H1 (cell line): ENCODE data around the gene MASTL. TPM values are rescaled to one million over a fixed set of nuclear protein-coding genes. Genes with fewer than 3 reads are reported as not detected.

Experiments
- ATF2 ChIP-seq: IDR thresholded peaks from 2 replicates; pipeline ENCODE4 v1.6.1; 2012; ENCODE audit warnings: low read length, inconsistent platforms
- BRCA1 ChIP-seq: IDR thresholded peaks from 2 replicates; pipeline ENCODE4 v1.6.1; 2012; ENCODE audit warnings: low read depth, low read length, improper control_type of control experiment
- CBX5 ChIP-seq: fragments of 300-800, 300-1000 bp; sonication (generic); IDR thresholded peaks from 2 replicates; pipeline ENCODE4 v1.7.1; 2016; ENCODE audit warnings: antibody characterized with exemption, low read length, low read depth
- CBX8 ChIP-seq: fragments of 300-800, 300-1000 bp; sonication (generic); IDR thresholded peaks from 2 replicates; pipeline ENCODE4 v1.7.1; 2016; ENCODE audit warnings: low read depth, low read length, borderline replicate concordance
- CTCF ChIP-seq, 3 experiments: IDR thresholded peaks; 1 replicate in 2 of 3; 2 replicates in 1 of 3; pipeline versions ENCODE4 v1.5.1 to v1.6.1; 2011; ENCODE audit warnings: low read length in 3 of 3, mild to moderate bottlenecking in 3 of 3, inconsistent platforms in 2 of 3, low read depth in 1 of 3, moderate library complexity in 1 of 3; ENCODE audit not compliant: insufficient read depth in 1 of 3; ENCODE audit errors: control extremely low read depth in 1 of 3
- EP300 ChIP-seq, 2 experiments: IDR thresholded peaks; 1 replicate in 1 of 2; 2 replicates in 1 of 2; pipeline ENCODE4 v1.6.1; 2011 to 2012; ENCODE audit warnings: low read depth in 2 of 2, low read length in 2 of 2, mild to moderate bottlenecking in 2 of 2, borderline replicate concordance in 1 of 2, inconsistent platforms in 1 of 2, moderate library complexity in 1 of 2
- GABPA ChIP-seq: IDR thresholded peaks from 2 replicates; pipeline ENCODE4 v1.6.1; 2011; ENCODE audit warnings: mild to moderate bottlenecking, low read length, moderate library complexity, borderline replicate concordance; ENCODE audit not compliant: insufficient read depth
- HDAC2 ChIP-seq, 2 experiments: fragments of 300-600 bp in 1 of 2; sonication (generic) in 1 of 2; IDR thresholded peaks; 2 replicates each; pipeline ENCODE4 v1.6.1; 2011 to 2012; ENCODE audit warnings: low read depth in 2 of 2, low read length in 2 of 2, mild to moderate bottlenecking in 2 of 2, moderate library complexity in 2 of 2, borderline replicate concordance in 1 of 2, inconsistent platforms in 1 of 2
- JUN ChIP-seq: IDR thresholded peaks from 2 replicates; pipeline ENCODE4 v1.6.1; 2011; ENCODE audit warnings: low read depth, mild to moderate bottlenecking, improper control_type of control experiment, low read length
- KDM1A ChIP-seq: fragments of 200-600, 300-600 bp; sonication (generic); IDR thresholded peaks from 2 replicates; pipeline ENCODE4 v1.7.1; 2016; ENCODE audit warnings: mild to moderate bottlenecking, low read length, borderline replicate concordance
- KDM4A ChIP-seq: IDR thresholded peaks from one replicate; pipeline ENCODE4 v1.7.1; 2012; ENCODE audit warnings: low read depth, mild to moderate bottlenecking, moderate library complexity, low read length, inconsistent platforms; ENCODE audit not compliant: severe bottlenecking
- RNF2 ChIP-seq: fragments of 200-900, 300-1000 bp; sonication (generic); IDR thresholded peaks from 2 replicates; pipeline ENCODE4 v1.7.1; 2016; ENCODE audit warnings: borderline replicate concordance, low read depth, mild to moderate bottlenecking, antibody characterized with exemption, low read length; ENCODE audit not compliant: poor library complexity, severe bottlenecking; ENCODE audit errors: missing control alignments
- SIN3A ChIP-seq, 2 experiments: IDR thresholded peaks in 1 of 2; conservative IDR thresholded peaks in 1 of 2; 2 replicates each; pipeline ENCODE4 v1.6.1; 2011 to 2012; ENCODE audit warnings: low read length in 2 of 2, improper control_type of control experiment in 1 of 2, low read depth in 1 of 2, mild to moderate bottlenecking in 1 of 2
- TAF7 ChIP-seq: optimal IDR thresholded peaks from 2 replicates; pipeline ENCODE3; 2011; ENCODE audit warnings: low read depth, mild to moderate bottlenecking, inconsistent platforms, low read length, moderate library complexity, borderline replicate concordance
- TBP ChIP-seq: IDR thresholded peaks from 2 replicates; pipeline ENCODE4 v1.6.1; 2011; ENCODE audit warnings: low read depth, low read length, improper control_type of control experiment
- YY1 ChIP-seq: IDR thresholded peaks from 2 replicates; pipeline ENCODE4 v1.6.1; 2011; ENCODE audit warnings: low read depth, mild to moderate bottlenecking, low read length
- polyA plus RNA-seq, 7 experiments: library from polyadenylated mRNA; depleted of rRNA in 3 of 7; stranded (reverse) in 5 of 7; unstranded in 2 of 7; fragments of >200 nt in 5 of 7; fragments of 200-250 nt in 2 of 7; gene quantifications; 1 replicate in 5 of 7; 2 replicates in 1 of 7; 4 replicates in 1 of 7; pipeline versions ENCODE4 v1.2.1 to v1.2.3, GENCODE V29; 2011 to 2013; ENCODE audit warnings: missing spikeins in 2 of 7, mixed read lengths in 2 of 7
- total RNA-seq: library from RNA; stranded (reverse); fragmentation: NEBNext Ultra II Directional; extraction: Animal tissue kit (Norgen Biotek cat#: 25700); gene quantifications from 2 replicates; pipeline ENCODE4 v1.2.1, GENCODE V29; 2021

Gene MASTL
- total and polyA plus RNA-seq, 2 of the 8 experiments (the other 6 are each of a cell fraction or from before 2014, with no cell fraction given), result 14.9 to 42.5 TPM

- TF ChIP-seq GABPA, result no peak
- no peak for TF ChIP-seq CBX5
- no peak for TF ChIP-seq JUN
- peak; percentile 76 for TF ChIP-seq TBP
- TF ChIP-seq ATF2, result peak; percentile 63; the same call in 1 of the 2 replicates
- no peak for TF ChIP-seq BRCA1
- peak; percentile 76 for TF ChIP-seq YY1
- TF ChIP-seq HDAC2 (IDR thresholded peaks at IDR 0.05; ENCODE audit: borderline replicate concordance in 1 of 2, low read depth in 2 of 2, low read length in 2 of 2), result peak in 1 of 2 experiments; percentile 32; a peak in 1 of 4 replicates
- TF ChIP-seq EP300 (IDR thresholded peaks at IDR 0.05; ENCODE audit: borderline replicate concordance in 1 of 2, low read depth in 2 of 2, low read length in 2 of 2), result no peak
- no peak for TF ChIP-seq CTCF (IDR thresholded peaks at IDR 0.05; ENCODE audit: control extremely low read depth in 1 of 3, insufficient read depth in 1 of 3, low read depth in 1 of 3, low read length in 3 of 3)
- peak; percentile 42 for TF ChIP-seq KDM4A
- TF ChIP-seq CBX8, result no peak
- no peak for TF ChIP-seq RNF2
- TF ChIP-seq KDM1A, result no peak
- TF ChIP-seq TAF7, result peak; percentile 71
- TF ChIP-seq SIN3A (conservative IDR thresholded peaks at IDR 0.05 in 1 of 2, IDR thresholded peaks at IDR 0.05 in 1 of 2; ENCODE audit: low read depth in 1 of 2, low read length in 2 of 2), result peak in 1 of 2 experiments; percentile 77; a peak in 2 of 4 replicates
These were observed at the start of gene MASTL (continued) for GRCh38 chr10:27155066-27155754.
